Spleen (tissue), 11 donors: ENCODE data around the gene PITPNM1. TPM values are rescaled to one million over a fixed set of nuclear protein-coding genes. Genes with fewer than 3 reads are reported as not detected.

Experiments used
- DNase-seq: peaks from one replicate; pipeline ENCODE4 v3.0.0-alpha.2; 2020
- H3K27ac ChIP-seq, 8 donors: fragments of 200-600 bp; sonication (generic) in 7 of 8; 1 replicate in 4 of 8; 2 replicates in 4 of 8; pipeline versions ENCODE4 v1.5.0 to v1.8.0; 2016 to 2021; ENCODE audit warnings: inconsistent platforms in 4 of 8, mild to moderate bottlenecking in 4 of 8, moderate library complexity in 1 of 8
- H3K27me3 ChIP-seq, 7 donors: fragments of 200-600 bp; sonication (generic) in 6 of 7; replicated peaks in 1 of 7; 1 replicate in 4 of 7; 2 replicates in 3 of 7; pipeline versions ENCODE4 v1.5.0 to v1.8.0; 2016 to 2021; ENCODE audit warnings: inconsistent platforms in 3 of 7, mild to moderate bottlenecking in 1 of 7
- H3K36me3 ChIP-seq, 6 donors: fragments of 200-600 bp; sonication (generic) in 5 of 6; 1 replicate in 4 of 6; 2 replicates in 2 of 6; pipeline versions ENCODE4 v1.5.0 to v1.8.0; 2016 to 2021; ENCODE audit warnings: inconsistent platforms in 2 of 6
- H3K4me1 ChIP-seq, 6 donors: fragments of 200-600 bp; sonication (generic) in 5 of 6; 1 replicate in 3 of 6; 2 replicates in 3 of 6; pipeline versions ENCODE4 v1.5.0 to v1.8.0; 2016 to 2021; ENCODE audit warnings: inconsistent platforms in 3 of 6
- H3K4me3 ChIP-seq, 8 donors: fragments of 200-600 bp; sonication (generic) in 7 of 8; 1 replicate in 4 of 8; 2 replicates in 4 of 8; pipeline versions ENCODE4 v1.5.0 to v1.8.0; 2016 to 2021; ENCODE audit warnings: inconsistent platforms in 4 of 8, mild to moderate bottlenecking in 4 of 8, moderate library complexity in 2 of 8
- H3K9me3 ChIP-seq, 8 donors: fragments of 200-600 bp; sonication (generic) in 7 of 8; 1 replicate in 4 of 8; 2 replicates in 4 of 8; pipeline versions ENCODE4 v1.5.0 to v1.8.0; 2016 to 2021; ENCODE audit warnings: inconsistent platforms in 4 of 8
- CTCF ChIP-seq, 11 experiments: fragments of 200-600 bp in 7 of 11; fragments of 450-650 bp in 4 of 11; sonication (generic) in 4 of 11; IDR thresholded peaks in 8 of 11; conservative IDR thresholded peaks in 3 of 11; 1 replicate in 7 of 11; 2 replicates in 4 of 11; pipeline versions ENCODE4 v1.4.0 to v1.8.0; 2016 to 2021; ENCODE audit warnings: antibody characterized with exemption in 11 of 11, inconsistent platforms in 4 of 11, mild to moderate bottlenecking in 1 of 11
- POLR2A ChIP-seq, 3 donors: fragments of 450-650 bp; IDR thresholded peaks; one replicate each; pipeline ENCODE4 v1.5.1; 2017; ENCODE audit warnings: antibody characterized with exemption in 3 of 3, mild to moderate bottlenecking in 1 of 3
- POLR2AphosphoS5 ChIP-seq, 3 donors: sonication (generic); formaldehyde crosslinking; IDR thresholded peaks; one replicate each; pipeline ENCODE4 v1.5.1; 2017; ENCODE audit warnings: antibody characterized with exemption in 3 of 3
- WGBS, 5 donors: extraction: QIAGEN DNeasy Blood & Tissue Kit in 3 of 5; methylation state at CpG; one replicate each; pipeline versions ENCODE4 v1.1.5 to v1.1.7; 2013 to 2018; 5-methylcytosine and 5-hydroxymethylcytosine counted together
- intact Hi-C: fragments of 100-400 bp; cut with DNase I; formaldehyde crosslinking; loops from one replicate; pipeline ENCODE4 v1.15.0; 2023; ENCODE audit warnings: low total_unique reads
- polyA plus RNA-seq, 3 donors: library from polyadenylated mRNA; stranded (reverse); fragments of 200-250 nt; gene quantifications; one replicate each; pipeline ENCODE4 v1.2.1, GENCODE V29; 2013
- total RNA-seq, 7 donors: library from RNA; depleted of rRNA in 3 of 7; stranded (reverse); fragments of >200 nt in 3 of 7; fragmentation: NEBNext Ultra II Directional in 4 of 7; extraction: Animal tissue kit (Norgen Biotek cat#: 25700) in 4 of 7; gene quantifications; one replicate each; pipeline versions ENCODE4 v1.1.0 to v1.2.1, GENCODE V29; 2016 to 2021
- donor health status: healthy with polysubstance abuse.
- donor health status: DM: no; HTN: no; CAD: no; lungs with moderate emphysema.
- donor health status: DM: no; HTN: no; CAD: no.
- donor health status: Bipolar disorder and iron deficiency.
- donor health status: healthy.
- donor health status: DM: no; HTN: no; CAD: no.
- donor health status: DM: yes; HTN: yes; CAD: no.

The PITPNM1 gene
- total and polyA plus RNA-seq, 10 donors = 17.8 to 86.9 (median 64.9) TPM

- Histone ChIP-seq H3K9me3 (peaks cover 0 to 11% (median 6%) of the 10 kb centered on the region in 8 donors), H3K27ac (no peak overlapping the region), H3K4me1 (no peaks in the 10 kb centered on the region), H3K4me3 (no peak overlapping the region), H3K36me3 (no peaks in the 10 kb centered on the region), H3K27me3 (peaks cover 0 to 24% (median 0%) of the 10 kb centered on the region in 7 donors)
- WGBS, 5 donors = 85 to 94% (median 89%) methylated on average over 4 of the region's 4 CpGs
- TF ChIP-seq POLR2A (IDR thresholded peaks at IDR 0.05) = no peak
- no peak for TF ChIP-seq POLR2AphosphoS5 (IDR thresholded peaks at IDR 0.05)
- TF ChIP-seq CTCF (IDR thresholded peaks at IDR 0.05 in 8 of 11, conservative IDR thresholded peaks at IDR 0.05 in 3 of 11) = no peak
- intact Hi-C loops = no loop called here
- no peak for DNase-seq
Measured at GRCh38 chr11:67528376-67528775, 23.2 kb upstream of the PITPNM1 start.

DNA sequence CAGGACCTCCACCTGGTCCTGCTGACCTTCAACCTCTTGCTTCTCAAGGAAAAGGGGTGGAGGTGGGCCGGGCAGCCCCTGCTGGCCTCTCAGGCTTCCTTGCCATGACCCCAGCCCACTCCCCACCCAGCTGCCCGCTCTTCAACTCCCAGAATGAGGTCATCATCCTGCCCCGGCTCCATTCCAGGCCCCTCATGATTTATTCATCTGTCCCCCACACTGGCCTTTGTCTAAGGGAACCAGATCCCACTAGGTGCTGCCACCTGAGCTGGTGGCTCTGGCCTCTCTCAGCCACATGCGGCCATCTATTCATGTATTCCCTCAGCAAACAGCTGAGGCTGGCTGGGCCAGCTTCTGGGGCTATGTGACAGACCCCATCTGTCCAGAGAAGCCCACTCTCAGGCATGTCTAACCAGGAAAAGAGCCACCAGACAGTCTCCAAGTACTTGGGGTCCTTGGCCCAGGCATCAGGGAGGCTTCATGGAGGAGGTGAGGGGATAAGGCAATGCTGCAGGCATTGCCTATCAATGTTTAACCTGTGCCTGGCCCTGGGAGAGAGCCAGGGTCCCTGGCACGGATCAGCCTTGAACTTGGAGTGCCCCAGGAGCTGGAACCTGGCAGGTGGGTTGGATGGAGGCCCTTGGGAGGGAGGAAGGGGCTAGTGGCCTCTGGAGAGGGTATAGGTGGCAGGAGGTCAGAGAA lies 20.3 kb upstream of the PITPNM1 start:
- H3K27ac ChIP-seq = no peak overlapping the region
- H3K4me1 ChIP-seq = no peaks in the 10 kb centered on the region
- no peak for TF ChIP-seq POLR2AphosphoS5 (IDR thresholded peaks at IDR 0.05)
- TF ChIP-seq POLR2A (IDR thresholded peaks at IDR 0.05) = no peak
- no peak for TF ChIP-seq CTCF (IDR thresholded peaks at IDR 0.05 in 8 of 11, conservative IDR thresholded peaks at IDR 0.05 in 3 of 11)
- H3K4me3 ChIP-seq = no peak overlapping the region
- no peaks in the 10 kb centered on the region for H3K36me3 ChIP-seq
- no peaks in the 10 kb centered on the region for H3K9me3 ChIP-seq
- 68 to 86% (median 73%) methylated on average over 5 of the region's 5 CpGs for WGBS, 5 donors
- DNase-seq = no peak
- intact Hi-C loops = no loop called here
- H3K27me3 ChIP-seq = peaks cover 0 to 25% (median 0%) of the 10 kb centered on the region in 7 donors

GRCh38 chr11:67524480-67524808 lies 19.3 kb upstream of the PITPNM1 start:
- intact Hi-C loops = no loop called here
- WGBS, 5 donors = 85 to 90% (median 87%) methylated on average over 9 of the region's 9 CpGs

More at GRCh38 chr11:67524480-67524808, 19.3 kb upstream of the PITPNM1 start:
- H3K27me3 ChIP-seq = peaks cover 0 to 18% (median 0%) of the 10 kb centered on the region in 7 donors
- peak; percentile 42 for DNase-seq
- no peaks in the 10 kb centered on the region for H3K9me3 ChIP-seq
- no peaks in the 10 kb centered on the region for H3K36me3 ChIP-seq
- no peak overlapping the region for H3K27ac ChIP-seq
- no peak overlapping the region for H3K4me3 ChIP-seq
- TF ChIP-seq POLR2AphosphoS5 (IDR thresholded peaks at IDR 0.05) (no peak), POLR2A (IDR thresholded peaks at IDR 0.05) (no peak), CTCF (IDR thresholded peaks at IDR 0.05 in 8 of 11, conservative IDR thresholded peaks at IDR 0.05 in 3 of 11) (no peak)
- H3K4me1 ChIP-seq = no peaks in the 10 kb centered on the region
